ENCODE results near the gene OR1I1. TPM values are rescaled to one million over a fixed set of nuclear protein-coding genes. Genes with fewer than 3 reads are reported as not detected.

The OR1I1 gene
- total and polyA plus RNA-seq, 7 donors = not detected

DNA sequence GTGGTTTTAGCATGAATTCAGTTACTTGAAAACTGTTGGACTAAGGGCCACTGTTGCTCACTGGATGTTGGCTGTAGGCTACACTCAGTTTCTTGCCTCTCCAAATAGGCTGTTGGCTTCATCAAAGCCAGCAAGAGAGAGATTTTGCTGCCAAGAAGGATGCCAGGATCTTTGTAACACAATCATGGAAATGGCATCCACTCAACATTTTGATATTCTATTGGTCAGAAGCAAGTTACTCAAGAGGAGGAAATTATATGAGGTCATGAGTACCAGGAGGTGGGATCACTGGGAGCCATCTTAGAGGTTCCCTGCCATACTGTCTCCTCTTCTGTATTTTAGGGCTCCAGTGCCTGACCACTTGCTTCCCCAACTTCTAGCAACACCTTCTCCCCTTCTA lies 55.8 kb downstream of the OR1I1 start:
- no peak for DNase-seq
- no peaks in the 10 kb centered on the region for H3K27me3 ChIP-seq
- H3K9me3 ChIP-seq = peaks cover 0 to 6% (median 2%) of the 10 kb centered on the region in 4 donors
- H3K4me1 ChIP-seq = no peaks in the 10 kb centered on the region
- no peak overlapping the region for H3K4me3 ChIP-seq
- intact Hi-C loops (cut with DNase I) = no loop called here
- TF ChIP-seq EP300 (IDR thresholded peaks at IDR 0.05) (no peak), POLR2AphosphoS5 (IDR thresholded peaks at IDR 0.05) (no peak), POLR2A (IDR thresholded peaks at IDR 0.05) (no peak)
- TF ChIP-seq, protein P1, sequence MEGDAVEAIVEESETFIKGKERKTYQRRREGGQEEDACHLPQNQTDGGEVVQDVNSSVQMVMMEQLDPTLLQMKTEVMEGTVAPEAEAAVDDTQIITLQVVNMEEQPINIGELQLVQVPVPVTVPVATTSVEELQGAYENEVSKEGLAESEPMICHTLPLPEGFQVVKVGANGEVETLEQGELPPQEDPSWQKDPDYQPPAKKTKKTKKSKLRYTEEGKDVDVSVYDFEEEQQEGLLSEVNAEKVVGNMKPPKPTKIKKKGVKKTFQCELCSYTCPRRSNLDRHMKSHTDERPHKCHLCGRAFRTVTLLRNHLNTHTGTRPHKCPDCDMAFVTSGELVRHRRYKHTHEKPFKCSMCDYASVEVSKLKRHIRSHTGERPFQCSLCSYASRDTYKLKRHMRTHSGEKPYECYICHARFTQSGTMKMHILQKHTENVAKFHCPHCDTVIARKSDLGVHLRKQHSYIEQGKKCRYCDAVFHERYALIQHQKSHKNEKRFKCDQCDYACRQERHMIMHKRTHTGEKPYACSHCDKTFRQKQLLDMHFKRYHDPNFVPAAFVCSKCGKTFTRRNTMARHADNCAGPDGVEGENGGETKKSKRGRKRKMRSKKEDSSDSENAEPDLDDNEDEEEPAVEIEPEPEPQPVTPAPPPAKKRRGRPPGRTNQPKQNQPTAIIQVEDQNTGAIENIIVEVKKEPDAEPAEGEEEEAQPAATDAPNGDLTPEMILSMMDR (IDR thresholded peaks at IDR 0.05) = no peak
- no peaks in the 10 kb centered on the region for H3K36me3 ChIP-seq
- no peak overlapping the region for H3K27ac ChIP-seq

DNA sequence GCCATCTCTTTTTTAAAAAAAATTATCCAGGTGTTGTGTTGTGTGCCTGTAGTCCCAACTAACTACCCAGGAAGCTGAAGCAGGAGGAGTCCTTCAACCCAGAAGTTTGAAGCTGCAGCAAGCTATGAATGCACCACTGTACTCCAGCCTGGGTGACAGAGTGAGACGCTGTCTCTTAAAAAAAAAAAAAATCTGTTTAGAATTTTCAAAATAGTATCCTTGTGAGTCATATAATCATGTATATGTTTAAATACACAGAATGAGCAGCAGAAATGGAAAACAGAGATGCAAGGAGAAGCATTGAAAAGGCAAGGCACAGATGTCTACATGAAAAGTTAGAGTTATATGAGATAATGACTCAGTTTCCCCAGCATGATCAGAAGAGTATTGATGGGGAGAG lies 56.4 kb downstream of the OR1I1 start:
- no peaks in the 10 kb centered on the region for H3K36me3 ChIP-seq
- DNase-seq = no peak
- WGBS, 2 donors = 82 to 84% methylated on average over 1 of the region's 1 CpG
- no peak overlapping the region for H3K4me3 ChIP-seq
- intact Hi-C loops (cut with DNase I) = no loop called here
- no peaks in the 10 kb centered on the region for H3K4me1 ChIP-seq
- peaks cover 0 to 6% (median 2%) of the 10 kb centered on the region in 4 donors for H3K9me3 ChIP-seq
- H3K27ac ChIP-seq = no peak overlapping the region
- TF ChIP-seq EP300 (IDR thresholded peaks at IDR 0.05) (no peak), POLR2AphosphoS5 (IDR thresholded peaks at IDR 0.05) (no peak)
- TF ChIP-seq, protein P1 (IDR thresholded peaks at IDR 0.05) = no peak
- H3K27me3 ChIP-seq = no peaks in the 10 kb centered on the region

DNA sequence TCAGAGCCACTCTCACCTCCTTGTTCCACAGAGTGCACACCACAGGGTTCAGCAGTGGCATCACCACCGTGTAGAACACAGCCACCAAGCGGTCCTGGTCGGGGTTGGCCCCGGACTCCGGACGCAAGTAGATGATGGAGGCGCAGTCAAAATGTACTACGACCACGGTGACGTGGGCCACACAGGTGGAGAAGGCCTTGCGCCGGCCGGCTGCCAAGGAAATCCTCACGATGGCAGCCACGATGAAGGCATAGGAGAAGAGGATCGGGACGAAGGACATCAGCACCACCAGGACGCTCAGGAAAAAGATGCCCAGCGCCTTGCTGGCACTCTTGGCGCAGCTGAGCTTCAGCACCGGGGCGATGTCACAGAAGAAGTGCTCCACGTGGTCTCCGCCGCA lies 59.1 kb downstream of the OR1I1 start:
- H3K36me3 ChIP-seq = no peaks in the 10 kb centered on the region
- H3K4me1 ChIP-seq = no peaks in the 10 kb centered on the region
- peak; percentile 32 for DNase-seq
- H3K4me3 ChIP-seq = no peak overlapping the region
- H3K27me3 ChIP-seq = no peaks in the 10 kb centered on the region
- H3K9me3 ChIP-seq = peaks cover 0 to 6% (median 2%) of the 10 kb centered on the region in 4 donors
- H3K27ac ChIP-seq = no peak overlapping the region
- TF ChIP-seq POLR2A (IDR thresholded peaks at IDR 0.05) = no peak
- no peak for TF ChIP-seq POLR2AphosphoS5 (IDR thresholded peaks at IDR 0.05)
- TF ChIP-seq, protein P1 (IDR thresholded peaks at IDR 0.05) = no peak
- TF ChIP-seq EP300 (IDR thresholded peaks at IDR 0.05) = no peak
- 95% methylated on average over 25 of the region's 25 CpGs for WGBS, 2 donors
- intact Hi-C loops (cut with DNase I) = no loop called here

DNA sequence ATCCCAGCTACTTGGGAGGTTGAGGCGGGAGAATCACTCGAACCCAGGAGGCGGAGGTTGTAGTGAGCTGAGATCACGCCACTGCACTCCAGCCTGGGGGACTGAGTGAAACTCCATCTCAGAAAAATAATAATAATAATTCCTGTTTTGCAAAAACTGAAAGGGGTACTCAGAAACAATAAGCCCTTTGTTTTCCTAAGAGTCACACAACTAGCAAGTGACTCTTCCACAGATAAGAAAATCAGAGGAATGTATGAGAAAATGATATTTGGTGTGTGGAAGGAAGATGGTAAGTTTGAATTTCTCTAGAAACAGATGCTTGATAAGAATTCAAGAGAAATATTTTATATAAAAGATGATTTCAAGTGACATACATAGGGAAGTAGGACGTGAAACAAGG lies 60.3 kb downstream of the OR1I1 start:
- intact Hi-C loops (cut with DNase I) = no loop called here
- TF ChIP-seq, protein P1 (IDR thresholded peaks at IDR 0.05) = no peak
- TF ChIP-seq POLR2AphosphoS5 (IDR thresholded peaks at IDR 0.05) (no peak), POLR2A (IDR thresholded peaks at IDR 0.05) (no peak), EP300 (IDR thresholded peaks at IDR 0.05) (no peak)
- WGBS, 2 donors = 82 to 91% methylated on average over 5 of the region's 5 CpGs

More for the DNA sequence above, 60.3 kb downstream of the OR1I1 start:
- Histone ChIP-seq H3K4me3 (no peak overlapping the region), H3K4me1 (no peaks in the 10 kb centered on the region), H3K27me3 (no peaks in the 10 kb centered on the region), H3K27ac (no peak overlapping the region), H3K36me3 (no peaks in the 10 kb centered on the region), H3K9me3 (peaks cover 0 to 6% (median 2%) of the 10 kb centered on the region in 4 donors)
- peak; percentile 14 for DNase-seq

Other genes starting within 250 kb of the OR1I1 start
- gene OR7A5, start 247.0 kb upstream of the OR1I1 start, total RNA-seq = not detected
- not detected for gene OR7A5, start 247.0 kb upstream of the OR1I1 start, polyA plus RNA-seq
- gene OR7C1, start 247.0 kb upstream of the OR1I1 start, total RNA-seq = under 1 TPM in 2 of 4 donors, not detected in 2; under 0.01 TPM
- gene OR7C1, start 247.0 kb upstream of the OR1I1 start, polyA plus RNA-seq = under 1 TPM in 1 of 3 donors, not detected in 2; under 0.01 TPM
- gene OR7A10, start 233.3 kb upstream of the OR1I1 start, total RNA-seq = not detected
- gene OR7A10, start 233.3 kb upstream of the OR1I1 start, polyA plus RNA-seq = not detected
- gene OR7A17, start 196.1 kb upstream of the OR1I1 start, total RNA-seq = not detected
- not detected for gene OR7A17, start 196.1 kb upstream of the OR1I1 start, polyA plus RNA-seq
- gene OR7C2, start 140.7 kb upstream of the OR1I1 start, total RNA-seq = not detected
- gene OR7C2, start 140.7 kb upstream of the OR1I1 start, polyA plus RNA-seq = not detected
- not detected for gene SLC1A6, start 102.3 kb upstream of the OR1I1 start, total RNA-seq
- under 1 TPM in 1 of 3 donors, not detected in 2; 0.06 TPM for gene SLC1A6, start 102.3 kb upstream of the OR1I1 start, polyA plus RNA-seq
- not detected for gene CASP14, start 32.7 kb upstream of the OR1I1 start, total RNA-seq
- not detected for gene CASP14, start 32.7 kb upstream of the OR1I1 start, polyA plus RNA-seq
- gene SYDE1, start 25.2 kb downstream of the OR1I1 start, total RNA-seq = 10 to 100 TPM; 29.6 to 39.9 (median 35.8) TPM
- 1 to 10 TPM; 1.2 to 5.6 (median 4.8) TPM for gene SYDE1, start 25.2 kb downstream of the OR1I1 start, polyA plus RNA-seq
- 10 to 100 TPM in 1 of 4 donors, 1 to 10 TPM in 3; 2.8 to 15.0 (median 5.1) TPM for gene NOTCH3, start 118.8 kb downstream of the OR1I1 start, total RNA-seq
- gene NOTCH3, start 118.8 kb downstream of the OR1I1 start, polyA plus RNA-seq = 1 to 10 TPM in 1 of 3 donors, under 1 TPM in 2; under 0.01 to 9.1 (median 0.46) TPM
- gene EPHX3, start 150.2 kb downstream of the OR1I1 start, total RNA-seq = not detected
- gene EPHX3, start 150.2 kb downstream of the OR1I1 start, polyA plus RNA-seq = under 1 TPM in 2 of 3 donors, not detected in 1; 0.46 to 0.73 TPM

All from sigmoid colon (tissue), 7 donors.